SK-N-DZ (cell line): ENCODE measurements around the gene TNFSF15.

Experiments used
- DNase-seq: peaks from one replicate; pipeline ENCODE4 v3.0.0-alpha.2; 2015; ENCODE audit warnings: low spot score

Gene TNFSF15

DNA sequence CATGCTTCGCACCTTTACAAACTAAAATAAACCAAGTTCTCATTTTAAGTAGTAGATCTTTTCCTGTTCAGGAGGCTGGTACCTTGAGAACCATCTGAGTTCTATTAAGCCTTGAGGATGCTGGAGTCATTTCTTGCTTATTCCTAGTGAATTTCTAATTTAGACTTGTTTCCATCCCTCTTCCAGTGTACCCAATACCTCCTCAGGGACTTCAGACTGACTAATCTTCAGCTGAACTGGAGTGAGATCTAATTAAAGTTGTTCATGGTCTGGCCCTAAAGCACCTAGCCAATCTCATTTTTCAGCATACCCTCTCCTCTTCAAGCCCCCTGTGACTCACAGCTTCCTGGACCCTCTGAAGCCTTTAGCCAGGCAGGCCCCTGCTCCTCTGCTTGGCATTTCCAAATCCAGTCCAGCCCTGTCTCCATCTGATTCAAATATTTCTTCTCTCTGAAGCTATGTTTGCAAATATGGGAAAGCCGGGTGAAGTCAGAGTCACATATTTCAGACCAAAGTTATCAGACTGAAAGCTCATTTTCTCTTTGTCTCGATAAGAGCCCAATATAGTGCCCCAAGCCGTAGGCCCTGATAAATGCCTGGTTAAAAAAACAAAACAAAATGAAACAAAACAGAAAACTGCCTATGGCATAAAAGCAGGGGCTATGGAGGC lies 19.4 kb upstream of the TNFSF15 start:
- no peak for DNase-seq

DNA sequence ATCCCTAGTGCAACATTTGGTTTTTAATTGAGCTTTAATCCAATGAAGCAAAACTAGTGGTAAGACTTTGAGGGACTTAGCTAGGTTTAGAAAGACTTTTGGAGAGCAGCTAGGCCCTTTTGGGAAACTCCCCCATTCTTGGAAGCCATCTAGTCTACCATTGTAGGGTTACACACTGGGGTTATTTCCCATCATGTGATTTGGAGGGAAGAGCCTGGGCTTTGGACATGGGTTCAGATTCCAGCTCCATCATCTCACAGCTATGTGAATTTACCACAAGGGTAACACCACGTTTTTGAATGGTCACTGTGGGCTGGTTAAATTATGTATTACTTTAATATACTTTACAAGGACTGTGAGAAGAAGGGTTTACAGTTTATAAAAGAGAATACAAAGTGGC lies 18.3 kb upstream of the TNFSF15 start:
- no peak for DNase-seq

DNA sequence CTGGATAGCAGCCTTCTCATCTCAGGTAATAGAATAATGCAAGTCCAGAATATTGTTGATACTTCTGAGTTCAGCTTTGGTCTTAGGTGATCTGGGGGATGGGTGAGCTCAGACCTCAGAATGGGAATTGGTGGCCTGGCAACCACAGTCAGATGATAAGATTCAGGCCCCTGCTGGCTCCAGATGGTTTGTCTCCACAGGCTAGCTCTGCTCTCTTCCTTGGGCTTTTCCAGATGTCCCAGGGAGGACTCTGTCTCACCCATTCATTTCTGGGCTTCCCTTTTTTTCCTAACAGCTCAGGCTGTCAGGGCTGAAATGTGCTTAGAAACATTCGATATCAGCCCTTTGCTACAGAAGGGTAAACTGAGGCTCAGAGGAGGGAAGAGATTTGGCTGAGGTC lies 17.6 kb upstream of the TNFSF15 start:
- DNase-seq = no peak

DNA sequence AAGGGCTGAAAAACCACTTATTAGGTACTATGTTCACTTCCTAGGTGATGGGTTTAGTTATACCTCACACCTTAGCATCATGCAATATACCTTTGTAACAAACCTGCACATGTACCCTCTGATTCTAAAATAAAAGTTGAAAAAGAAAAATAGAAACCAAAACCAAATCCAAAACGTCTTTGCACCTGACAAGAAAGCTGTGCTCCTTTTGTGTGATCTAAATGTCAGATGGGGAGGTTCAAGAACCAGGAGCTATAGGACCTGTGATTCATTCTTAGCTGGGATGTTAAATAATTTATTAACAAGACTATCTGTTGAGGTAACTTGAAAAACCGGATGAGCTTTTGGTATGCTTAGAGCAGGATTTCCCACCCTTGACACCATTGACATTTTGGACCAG lies 16.9 kb upstream of the TNFSF15 start:
- DNase-seq = no peak

DNA sequence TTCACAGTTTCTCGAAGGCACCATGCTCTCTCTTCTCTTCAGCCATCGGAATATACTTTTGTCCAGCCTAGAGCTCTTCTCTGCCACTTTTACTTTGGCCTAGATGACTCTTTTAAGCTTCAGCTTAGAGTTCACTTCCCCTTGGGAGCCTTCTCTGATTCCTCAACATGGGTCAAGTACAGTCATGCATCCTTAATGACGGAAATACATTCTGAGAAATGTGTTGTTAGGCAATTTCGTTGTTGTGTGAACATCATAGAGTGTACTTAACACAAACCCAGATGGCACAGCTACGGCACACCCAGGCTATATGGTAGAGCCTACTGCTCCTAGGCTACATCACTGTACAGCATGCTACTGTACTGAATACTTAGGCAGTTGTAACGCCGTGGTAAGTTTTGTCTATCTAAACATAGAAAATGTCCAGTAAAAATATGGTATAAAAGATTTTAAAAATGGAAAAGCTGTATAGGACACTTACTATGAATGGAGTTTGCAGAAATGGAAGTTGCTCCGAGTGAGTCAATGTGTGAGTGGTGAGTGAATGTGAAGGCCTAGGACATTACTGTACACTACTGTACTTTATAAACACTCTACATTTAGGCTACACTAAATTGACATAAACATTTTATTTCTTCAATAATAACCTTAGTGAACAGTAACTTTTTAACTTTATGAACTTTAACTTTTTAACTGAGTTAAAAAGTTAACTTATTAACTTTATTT lies 15.1 kb upstream of the TNFSF15 start:
- DNase-seq = no peak

DNA sequence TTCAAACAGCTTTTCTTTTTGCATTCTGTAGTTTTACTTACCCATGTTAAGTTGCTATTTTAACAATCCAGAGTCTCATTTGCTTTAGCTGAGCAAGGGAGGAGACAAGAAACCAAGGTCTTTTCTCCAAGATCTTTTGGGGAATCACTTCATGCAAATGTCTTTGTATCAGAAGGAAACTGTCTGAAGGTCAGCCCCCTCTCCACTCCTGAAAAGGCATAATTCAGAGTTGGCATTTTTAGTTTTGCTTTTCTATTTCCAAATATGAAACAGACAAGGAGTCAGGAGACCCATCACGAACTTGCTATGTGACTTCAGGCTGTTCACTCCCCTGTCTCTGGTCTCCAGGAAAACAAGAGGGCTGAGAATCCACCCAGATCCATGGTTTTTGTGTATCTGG lies 12.3 kb upstream of the TNFSF15 start:
- DNase-seq = no peak

DNA sequence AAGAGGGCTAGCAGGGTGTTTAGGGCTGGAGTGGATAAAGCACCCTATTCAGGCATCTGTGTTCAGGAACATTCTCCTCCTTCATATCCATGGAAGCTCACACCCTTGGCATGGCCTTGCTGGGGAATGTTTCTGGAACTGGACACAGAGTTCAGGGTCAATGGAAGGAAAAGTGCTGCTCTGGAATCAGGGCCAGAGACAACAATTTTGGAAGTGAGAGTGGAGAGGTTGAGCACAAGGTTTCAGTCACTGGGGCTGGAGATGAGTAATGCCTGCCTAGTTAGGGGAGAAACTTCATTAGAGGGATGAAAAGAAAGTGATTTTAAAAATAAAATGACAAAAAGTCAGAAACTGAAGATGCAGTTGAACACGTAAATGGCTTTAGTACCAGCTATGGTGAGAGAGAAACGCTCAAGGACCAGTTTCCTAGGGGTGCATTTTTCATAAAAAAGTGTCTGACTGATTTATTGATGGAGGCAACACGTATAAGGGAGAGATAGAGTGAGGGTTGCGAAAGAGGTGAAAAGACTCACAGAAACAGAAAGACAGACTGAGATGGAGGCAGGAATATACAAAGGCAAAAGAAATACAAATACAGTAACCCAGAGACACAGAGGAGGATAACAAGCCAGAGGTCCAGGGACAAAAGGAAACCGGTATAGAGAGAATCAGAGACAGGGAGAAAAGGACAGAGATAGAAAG lies 8.0 kb upstream of the TNFSF15 start:
- DNase-seq = no peak

DNA sequence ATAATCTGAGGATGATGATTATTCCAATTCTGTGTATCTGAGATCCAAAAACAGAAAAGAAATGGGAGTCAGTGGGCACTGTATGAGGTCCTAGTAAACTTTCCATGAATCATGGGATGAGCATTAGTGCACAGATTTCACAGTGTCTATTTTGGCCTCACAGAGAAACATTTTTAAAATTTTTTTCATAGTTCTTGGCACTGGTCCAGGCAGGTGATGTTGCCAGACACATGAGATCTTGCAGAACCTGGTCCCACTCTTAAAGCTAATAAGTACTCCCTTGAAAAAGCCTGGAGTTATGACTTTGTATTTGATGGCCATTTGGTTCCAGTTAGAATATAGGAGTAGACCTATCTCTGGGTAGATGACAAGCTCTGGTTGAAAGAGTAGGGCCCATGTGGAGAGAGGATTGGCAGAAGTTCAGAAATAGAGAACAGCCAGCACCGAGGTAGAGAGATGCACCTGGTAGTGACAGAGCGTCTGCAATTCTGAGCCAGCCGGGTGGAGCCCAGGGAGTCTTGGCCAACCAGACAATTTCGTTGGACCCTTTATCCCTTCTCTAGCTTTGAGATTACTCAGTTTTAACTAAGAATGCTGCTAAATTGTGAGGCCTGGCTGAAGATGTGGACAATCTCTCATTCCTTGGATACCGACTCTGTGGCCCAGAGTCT lies 6.3 kb upstream of the TNFSF15 start:
- DNase-seq = no peak

DNA sequence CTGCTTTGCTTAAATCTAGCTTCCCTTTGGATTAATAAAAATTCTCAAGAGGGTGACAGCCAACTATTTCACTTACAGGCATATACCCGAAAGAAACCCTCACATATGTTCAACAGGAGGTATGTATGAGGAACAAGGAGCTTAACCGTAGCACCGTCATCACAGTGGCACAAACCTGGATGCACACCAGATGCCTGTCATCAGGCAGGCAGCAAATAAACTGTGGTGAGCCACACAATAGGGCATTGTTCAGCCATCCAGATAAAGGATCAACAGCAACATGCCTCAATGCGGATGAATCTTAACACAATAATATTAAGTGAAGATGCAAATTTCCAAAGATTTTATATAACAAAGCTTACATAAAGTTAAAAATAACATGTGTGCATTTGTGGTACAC lies 5.5 kb upstream of the TNFSF15 start:
- no peak for DNase-seq

DNA sequence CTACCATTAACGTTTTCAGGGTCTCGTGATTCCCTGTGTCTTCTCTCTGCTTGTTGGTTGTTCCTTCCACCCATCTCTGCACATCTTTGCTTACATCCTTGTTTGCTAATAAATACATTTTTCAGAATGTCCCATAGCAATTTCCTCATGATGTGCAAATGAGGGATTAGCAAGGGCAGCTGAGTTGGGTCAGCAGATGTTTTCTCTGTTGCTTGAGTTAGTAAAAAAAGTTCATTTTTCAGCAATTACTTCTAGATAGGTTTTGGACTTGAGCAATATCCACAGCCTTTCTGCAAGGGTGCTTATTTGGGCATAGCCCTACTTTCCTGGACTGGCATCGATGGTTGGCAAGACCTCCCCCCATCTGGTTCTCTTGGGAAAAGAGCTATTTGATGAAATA lies 4.8 kb upstream of the TNFSF15 start:
- DNase-seq = no peak

DNA sequence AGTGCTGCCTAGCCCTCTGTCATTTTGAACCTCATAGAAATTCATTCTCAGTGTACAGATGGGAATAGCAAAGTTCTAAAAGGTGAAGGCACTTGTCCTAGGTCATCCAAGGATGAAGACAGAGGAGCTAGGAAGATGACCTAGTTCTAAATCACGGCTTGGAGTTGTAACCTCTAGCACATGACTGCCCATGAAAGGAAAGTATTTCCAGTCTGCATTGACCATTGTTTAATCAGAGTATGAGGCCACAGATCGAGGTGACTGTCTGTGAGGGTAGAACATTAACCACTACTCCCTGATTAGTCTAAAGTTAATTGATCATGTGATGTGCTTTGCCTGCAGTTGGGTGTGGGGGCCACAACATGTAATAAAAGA lies 674 bp upstream of the TNFSF15 start:
- DNase-seq = no peak

DNA sequence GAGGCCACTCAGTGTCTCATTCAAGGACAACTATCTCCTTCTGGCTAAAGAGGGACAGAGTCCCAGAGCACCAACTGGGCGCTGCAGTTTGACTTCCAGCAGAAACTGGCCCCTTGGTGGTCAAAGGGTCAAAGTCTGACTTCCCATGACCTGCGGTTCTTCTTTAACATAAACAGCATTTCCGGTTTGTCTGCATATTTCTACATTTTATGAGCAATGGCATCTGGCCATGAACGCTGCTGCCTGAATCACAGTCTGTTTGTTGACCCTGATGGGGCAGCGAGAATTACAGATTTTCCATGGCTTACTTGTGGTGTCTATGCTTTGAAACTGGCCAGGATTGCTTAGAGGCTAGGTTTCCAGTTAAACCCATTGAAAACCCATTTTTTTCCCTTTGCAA lies 1.3 kb downstream of the TNFSF15 start:
- no peak for DNase-seq

DNA sequence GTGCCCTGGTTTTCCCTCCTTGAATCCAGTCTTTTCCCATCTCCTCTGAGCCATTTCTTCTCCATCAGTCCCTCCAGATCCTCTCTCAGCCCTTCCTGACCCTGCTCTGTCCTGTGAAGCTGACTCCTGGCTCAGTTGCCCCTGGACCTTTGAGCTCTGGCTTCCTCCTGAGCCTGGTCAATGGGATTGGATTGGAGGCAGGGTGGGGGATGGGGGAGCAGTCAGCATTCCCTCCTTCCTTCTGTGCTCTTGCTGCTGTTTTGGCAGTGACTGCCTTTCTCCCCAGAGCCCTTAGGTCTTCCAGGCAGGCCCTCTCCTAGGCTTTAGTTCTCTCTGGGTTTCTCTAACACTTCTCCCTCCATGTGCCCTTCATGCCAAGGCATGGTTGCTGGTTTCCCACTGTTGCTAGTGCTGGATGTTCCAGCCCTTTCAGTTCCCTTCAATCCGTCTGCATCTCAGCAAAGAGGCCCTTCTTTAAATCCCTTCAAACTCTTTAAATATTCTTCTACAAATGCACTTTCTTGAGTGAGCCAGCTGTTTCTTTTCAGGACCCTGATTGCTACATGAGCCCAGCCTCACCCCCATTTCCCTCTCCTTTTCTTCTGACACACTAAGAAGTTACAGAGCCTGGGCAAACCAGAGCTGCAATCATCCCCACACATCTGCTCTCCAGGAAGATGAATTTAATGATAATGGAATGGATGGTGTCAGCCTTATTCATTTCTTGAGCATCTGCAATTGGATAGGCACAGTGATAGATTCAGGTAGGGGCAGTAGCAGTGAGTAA lies 2.2 kb downstream of the TNFSF15 start:
- DNase-seq = no peak

DNA sequence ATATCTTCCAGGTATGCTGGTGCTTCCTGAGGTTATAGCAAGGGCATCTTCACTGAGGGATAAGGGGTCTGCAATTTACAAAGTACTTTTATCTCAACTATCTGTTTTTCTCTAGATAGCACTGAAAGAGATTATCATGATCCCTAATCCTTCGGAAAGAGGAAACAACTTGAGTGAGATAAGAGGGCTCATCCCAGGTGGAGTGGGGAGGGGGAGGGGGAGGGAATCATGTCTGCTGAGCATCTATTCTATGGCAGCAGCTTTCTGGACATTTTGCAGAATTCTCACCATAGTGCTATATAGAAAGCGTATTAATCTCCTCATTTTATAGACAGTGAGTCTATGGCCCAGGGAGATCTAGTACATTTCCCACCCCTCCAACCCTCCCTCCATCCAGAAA lies 5.9 kb downstream of the TNFSF15 start:
- no peak for DNase-seq

DNA sequence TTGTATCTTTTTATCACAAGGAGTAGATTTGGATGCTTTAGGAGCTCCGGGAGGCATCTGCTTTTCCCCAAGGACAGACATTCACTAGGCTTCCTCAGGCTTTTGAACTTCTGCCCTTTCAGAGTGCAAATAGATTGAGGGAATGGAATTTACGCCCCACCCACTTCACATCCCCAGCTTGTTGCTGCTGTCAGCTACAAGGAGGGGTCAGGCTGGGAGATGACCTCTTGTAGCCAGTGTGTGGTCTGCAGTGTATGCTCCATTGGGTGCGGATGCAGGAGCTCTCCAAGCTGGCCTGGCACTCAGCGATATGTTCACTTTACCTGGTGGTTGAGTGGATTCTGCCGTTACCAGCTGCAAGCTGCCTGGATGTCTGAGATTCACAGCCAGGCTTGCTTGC lies 6.4 kb downstream of the TNFSF15 start:
- DNase-seq = no peak

DNA sequence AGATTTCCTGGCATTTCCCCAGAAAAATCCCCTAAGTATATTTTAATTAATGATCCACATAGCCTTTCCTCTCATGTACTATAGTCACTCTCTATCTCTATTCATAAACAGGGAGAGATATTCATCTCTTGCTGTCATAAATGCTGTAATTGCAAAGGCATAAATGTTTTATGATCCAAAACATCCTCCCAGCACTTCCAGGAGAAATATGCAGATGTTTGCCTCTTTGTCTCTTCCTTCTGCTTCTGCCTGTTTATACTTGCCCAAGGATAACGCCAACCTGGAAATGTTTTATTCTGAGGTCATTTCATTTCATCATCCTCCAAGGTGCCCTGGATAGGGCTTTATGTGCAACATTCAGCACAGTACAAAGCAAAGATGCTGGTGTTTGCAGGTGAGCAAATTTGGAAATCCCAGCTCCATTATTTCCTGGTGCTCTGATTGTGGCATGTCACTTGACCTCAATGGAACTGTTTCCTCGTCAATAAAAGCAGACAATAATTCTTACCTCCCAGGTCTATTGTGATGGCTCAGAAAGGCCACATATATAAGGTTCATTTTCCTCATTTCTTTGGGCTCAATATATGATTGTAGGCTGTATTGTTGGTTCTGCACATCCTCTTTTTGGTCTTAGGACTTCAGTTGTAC lies 6.9 kb downstream of the TNFSF15 start:
- DNase-seq = no peak

DNA sequence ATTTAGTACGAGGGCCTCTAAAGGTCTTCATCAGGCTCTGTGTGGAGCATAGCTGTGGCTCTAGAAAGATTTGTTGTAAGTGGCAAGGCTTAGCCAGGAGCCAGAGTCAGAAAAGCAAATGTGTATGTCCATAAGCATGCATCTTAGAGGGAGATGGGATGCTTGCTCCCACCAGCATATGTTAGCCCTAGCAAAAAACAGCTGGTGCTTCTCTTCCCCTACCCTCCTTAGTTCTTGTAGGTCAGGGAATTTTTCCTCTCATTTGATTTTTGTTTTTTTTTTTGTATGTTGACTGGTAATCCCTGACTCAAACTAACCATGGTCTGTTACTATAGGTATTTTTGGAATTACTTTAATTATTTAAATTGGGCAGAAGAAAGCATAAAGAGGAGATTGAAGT lies 7.7 kb downstream of the TNFSF15 start:
- DNase-seq = no peak

DNA sequence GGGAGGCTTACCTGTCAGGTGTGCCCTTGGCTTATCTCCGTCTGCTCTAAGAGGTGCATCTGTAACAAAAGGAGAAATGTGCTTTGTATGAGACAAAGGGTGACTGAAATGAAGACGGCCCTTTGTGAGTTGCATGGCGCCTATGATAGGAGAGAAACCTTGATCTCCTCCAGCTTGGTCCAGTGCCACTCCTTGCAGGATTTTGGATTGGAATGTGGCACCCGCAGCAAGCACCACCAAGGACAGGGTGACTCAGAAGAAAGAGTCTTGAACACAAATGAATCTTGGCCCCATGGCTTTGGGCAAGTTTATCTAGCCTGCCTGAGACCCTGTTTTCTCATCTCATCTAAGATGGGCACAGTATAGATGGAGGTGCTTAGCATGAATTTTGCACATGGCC lies 13.4 kb downstream of the TNFSF15 start:
- DNase-seq = no peak

DNA sequence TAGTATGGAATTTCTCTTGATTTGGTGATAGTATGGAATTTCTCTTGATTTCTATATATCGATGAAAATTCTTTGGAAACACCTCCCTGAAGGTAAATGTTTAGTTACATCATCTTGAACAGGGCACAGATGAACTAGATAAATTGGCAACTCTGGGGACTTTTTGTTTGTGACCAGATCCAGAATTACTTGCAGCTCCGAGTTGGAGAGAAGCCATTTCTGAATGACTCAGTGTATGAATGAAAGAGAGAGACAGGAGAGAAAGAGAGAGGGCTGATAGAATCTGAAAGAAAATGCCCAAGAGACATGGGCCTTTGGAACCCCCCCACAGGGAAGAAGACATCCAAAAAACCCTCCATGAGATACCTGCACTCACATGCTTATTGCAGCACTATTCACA lies 14.1 kb downstream of the TNFSF15 start:
- no peak for DNase-seq

DNA sequence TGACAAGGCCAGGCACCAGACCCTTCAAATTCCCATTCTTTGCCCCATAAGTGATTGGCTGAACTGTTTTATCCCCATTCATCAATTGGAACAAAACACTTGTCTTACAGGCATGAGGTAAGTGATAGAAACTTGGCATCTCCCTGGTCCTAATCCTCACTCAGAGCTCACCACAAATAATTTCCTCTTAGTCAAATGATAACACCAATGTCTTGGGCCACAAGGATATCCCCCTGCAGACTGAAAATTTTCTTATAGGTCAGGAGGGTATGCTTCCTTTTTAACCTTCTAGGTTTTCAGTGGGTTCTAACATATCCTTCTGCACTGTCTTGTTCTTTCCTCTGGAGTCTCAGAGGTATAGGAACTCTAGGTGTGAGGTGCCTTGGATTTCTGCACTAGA lies 14.5 kb downstream of the TNFSF15 start:
- no peak for DNase-seq

DNA sequence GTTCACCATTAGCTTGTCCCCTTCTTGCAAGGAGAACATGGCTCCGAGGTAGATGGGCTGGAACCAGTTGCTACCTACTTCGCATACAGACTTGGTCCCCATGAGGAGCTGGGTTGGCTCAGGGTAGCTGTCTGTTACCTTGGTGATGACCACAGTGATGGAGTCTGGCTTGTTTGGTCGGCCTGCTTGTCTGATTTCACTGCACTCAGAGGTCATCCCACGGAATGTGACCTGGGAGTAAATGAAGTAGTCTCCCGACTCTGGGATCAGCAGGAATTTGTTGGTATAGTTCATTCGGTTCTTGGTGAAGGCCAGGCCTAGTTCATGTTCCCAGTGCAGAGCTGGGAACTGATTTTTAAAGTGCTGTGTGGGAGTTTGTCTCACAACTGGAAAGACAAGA lies 15.3 kb downstream of the TNFSF15 start:
- no peak for DNase-seq
